HG03025 (cell line): ENCODE data around the gene UPK1B.

Experiments used
- ATAC-seq: cut with Tn5 transposase; IDR thresholded peaks from one replicate; pipeline ENCODE4 v1.9.1; 2021; ENCODE audit warnings: mild to moderate bottlenecking, moderate library complexity; ENCODE audit not compliant: unreplicated experiment, low FRiP score

Gene UPK1B

DNA sequence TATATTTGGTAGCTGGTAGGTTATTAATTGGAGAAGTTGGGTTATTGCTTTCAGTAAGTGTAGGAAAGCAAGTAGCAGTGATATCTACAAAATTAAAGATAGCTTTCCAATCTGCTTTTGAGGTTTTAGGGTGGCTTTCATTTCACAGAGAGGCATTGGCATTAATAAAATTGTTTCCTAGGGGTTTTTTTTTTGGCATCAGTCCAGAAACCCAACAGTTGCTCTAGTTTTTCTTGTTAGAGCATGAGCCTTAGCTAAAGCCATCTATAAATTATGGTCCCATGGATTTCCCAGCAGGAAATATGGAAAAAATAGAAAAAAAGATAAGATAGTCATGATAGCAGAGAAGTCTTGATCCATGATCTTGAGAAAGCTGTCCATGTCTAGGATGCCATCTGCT lies 70.3 kb downstream of the UPK1B start:
- no peak for ATAC-seq

DNA sequence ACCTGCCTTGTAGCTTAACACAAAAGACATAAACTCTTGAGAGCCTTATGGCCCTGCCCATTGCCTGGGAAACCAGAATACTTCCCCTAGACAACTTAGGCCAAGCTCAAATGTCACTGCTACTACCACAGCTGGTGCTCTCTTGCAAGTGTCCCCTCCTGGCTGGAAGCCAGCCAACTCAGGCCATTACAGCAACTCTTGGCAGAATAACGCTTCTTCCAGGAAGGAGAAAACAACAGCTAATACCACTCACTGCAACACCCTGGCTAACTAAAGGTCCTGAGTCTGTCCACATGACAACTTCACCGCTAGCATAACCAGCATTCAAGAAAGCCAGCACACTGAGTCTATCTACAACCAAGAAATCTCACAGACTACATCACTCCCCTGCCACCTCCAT lies 72.4 kb downstream of the UPK1B start:
- ATAC-seq, result no peak
